SU-DHL-6 (cell line): ENCODE measurements around the gene UBR7.
"Not testable (repeated sequence)": the region's sequence is repeated elsewhere in the genome, so short reads cannot be mapped to it uniquely, and the experiment has no call there.

Source experiments
- H2AFZ ChIP-seq: fragments of 200-600 bp; sonication (generic); 2 replicates; pipeline ENCODE4 v1.6.1; 2014; ENCODE audit warnings: low read depth, mild to moderate bottlenecking, moderate library complexity, mixed read lengths, antibody characterized with exemption, low read length; ENCODE audit not compliant: severe bottlenecking
- H3F3A ChIP-seq: fragments of 200-600 bp; shearing (Covaris generic); 2 replicates; pipeline ENCODE4 v1.6.0; 2016; ENCODE audit warnings: antibody characterized with exemption, mild to moderate bottlenecking; ENCODE audit not compliant: insufficient read depth
- H3K27ac ChIP-seq: fragments of 200-600 bp; sonication (generic); 2 replicates; pipeline ENCODE4 v1.5.1; 2016; ENCODE audit warnings: low read depth, mild to moderate bottlenecking, low read length, moderate library complexity, mixed read lengths
- H3K27me3 ChIP-seq: fragments of 200-600 bp; sonication (generic), shearing (Covaris generic); 2 replicates; pipeline ENCODE4 v1.6.0; 2014; ENCODE audit warnings: mild to moderate bottlenecking, low read length
- H3K36me3 ChIP-seq: fragments of 200-600 bp; sonication (generic); 2 replicates; pipeline ENCODE4 v1.6.1; 2014; ENCODE audit warnings: mild to moderate bottlenecking, low read length, mixed read lengths
- H3K4me2 ChIP-seq: fragments of 300-600, 200-600 bp; shearing (Covaris generic), sonication (generic); 2 replicates; pipeline ENCODE4 v1.6.0; 2014; ENCODE audit warnings: low read length, low read depth, mild to moderate bottlenecking; ENCODE audit not compliant: poor library complexity, severe bottlenecking
- H3K4me3 ChIP-seq: fragments of 200-600 bp; sonication (generic); 2 replicates; pipeline ENCODE4 v1.5.1; 2014; ENCODE audit warnings: antibody characterized with exemption, low read length, mild to moderate bottlenecking, mixed read lengths; ENCODE audit not compliant: insufficient read depth, poor library complexity, severe bottlenecking
- H3K79me2 ChIP-seq: fragments of 200-600 bp; sonication (generic); 2 replicates; pipeline ENCODE4 v1.6.1; 2014; ENCODE audit warnings: mild to moderate bottlenecking, low read length, moderate library complexity; ENCODE audit not compliant: insufficient read depth
- H3K9ac ChIP-seq: fragments of 200-600 bp; sonication (generic); 2 replicates; pipeline ENCODE4 v1.7.0; 2014; ENCODE audit warnings: mild to moderate bottlenecking, low read length
- H3K9me2 ChIP-seq: fragments of 200-600 bp; sonication (generic); replicated peaks from 2 replicates; pipeline ENCODE4 v1.6.1; 2014; ENCODE audit warnings: low read length; ENCODE audit not compliant: insufficient read depth
- H3K9me3 ChIP-seq: fragments of 200-600 bp; sonication (generic); 2 replicates; pipeline ENCODE4 v1.6.1; 2014; ENCODE audit warnings: low read length, mixed read lengths; ENCODE audit not compliant: insufficient read depth
- H4K20me1 ChIP-seq: fragments of 200-600 bp; sonication (generic); 2 replicates; pipeline ENCODE4 v1.6.1; 2014; ENCODE audit warnings: low read depth, mild to moderate bottlenecking, antibody characterized with exemption, low read length, moderate library complexity, mixed read lengths
- CTCF ChIP-seq: fragments of 200-600 bp; sonication (generic); IDR thresholded peaks from one replicate; pipeline ENCODE4 v1.5.1; 2017; ENCODE audit warnings: antibody characterized with exemption, mild to moderate bottlenecking, low read length, moderate library complexity; ENCODE audit not compliant: insufficient read depth, poor library complexity, severe bottlenecking
- EZH2phosphoT487 ChIP-seq: fragments of 200-600 bp; sonication (generic), shearing (Covaris generic); conservative IDR thresholded peaks from 2 replicates; pipeline ENCODE4 v1.6.1; 2018; ENCODE audit warnings: mild to moderate bottlenecking, antibody characterized with exemption, low read length, moderate library complexity, mixed read lengths

UBR7 gene

GRCh38 chr14:93171376-93171775 is 35.7 kb upstream of the UBR7 start:
- Histone ChIP-seq H3K9me3 (no peaks in the 10 kb centered on the region), H3K4me2 (no peak overlapping the region), H3K4me3 (no peak overlapping the region), H3K9ac (no peak overlapping the region), H2AFZ (no peak overlapping the region), H4K20me1 (no peaks in the 10 kb centered on the region), H3K27ac (no peak overlapping the region), H3F3A (no peaks in the 10 kb centered on the region), H3K79me2 (no peaks in the 10 kb centered on the region), H3K27me3 (no peaks in the 10 kb centered on the region), H3K9me2 (no peaks in the 10 kb centered on the region), H3K36me3 (no peaks in the 10 kb centered on the region)
- TF ChIP-seq CTCF = no peak
- TF ChIP-seq EZH2phosphoT487 = no peak

DNA sequence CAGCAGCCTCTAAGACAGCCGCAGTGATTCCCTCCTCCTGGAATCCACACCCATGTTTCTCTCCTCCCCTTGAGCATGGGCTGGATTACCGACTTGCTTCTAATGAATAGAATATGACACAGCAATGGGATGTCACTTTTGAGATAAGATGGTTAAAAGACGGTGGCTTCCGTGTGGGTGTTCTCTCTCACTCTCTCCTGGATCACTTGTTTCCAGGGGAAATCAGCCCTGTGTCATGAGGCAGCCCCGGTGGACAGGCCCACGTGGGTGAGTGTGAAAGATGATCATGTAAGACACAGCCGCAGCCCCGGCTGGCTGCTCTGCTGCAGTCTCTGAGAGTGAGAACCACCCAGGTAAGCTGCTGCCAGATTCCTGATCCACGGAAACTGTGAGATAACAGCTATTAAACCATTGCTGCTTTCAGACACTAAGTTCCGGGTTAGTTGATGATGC is 33.1 kb upstream of the UBR7 start:
- no peak for TF ChIP-seq EZH2phosphoT487
- no peak overlapping the region for H3K4me3 ChIP-seq

GRCh38 chr14:93174731-93175130 is 32.3 kb upstream of the UBR7 start:
- H3K36me3 ChIP-seq, H3K27ac ChIP-seq, H3K9me2 ChIP-seq, H3K27me3 ChIP-seq, H3K4me2 ChIP-seq, H3K9me3 ChIP-seq, H3K4me3 ChIP-seq, H3F3A ChIP-seq, H3K9ac ChIP-seq, H3K79me2 ChIP-seq, H2AFZ ChIP-seq, H4K20me1 ChIP-seq: not testable (repeated sequence)

More for the DNA sequence above, 33.1 kb upstream of the UBR7 start:
- H3K9ac ChIP-seq = no peak overlapping the region
- H3K9me3 ChIP-seq = no peaks in the 10 kb centered on the region
- H3K27me3 ChIP-seq = no peaks in the 10 kb centered on the region
- H3K79me2 ChIP-seq = no peaks in the 10 kb centered on the region
- H3K36me3 ChIP-seq = no peaks in the 10 kb centered on the region
- no peaks in the 10 kb centered on the region for H3K9me2 ChIP-seq
- H3K4me2 ChIP-seq = no peak overlapping the region
- no peak overlapping the region for H2AFZ ChIP-seq
- no peak overlapping the region for H3K27ac ChIP-seq
- no peaks in the 10 kb centered on the region for H4K20me1 ChIP-seq
- no peaks in the 10 kb centered on the region for H3F3A ChIP-seq

GRCh38 chr14:93175492-93175891 is 31.6 kb upstream of the UBR7 start:
- H3K9me2 ChIP-seq = no peaks in the 10 kb centered on the region
- no peak overlapping the region for H3K4me2 ChIP-seq
- H3K4me3 ChIP-seq = no peak overlapping the region
- H3K27me3 ChIP-seq = no peaks in the 10 kb centered on the region
- H3K9me3 ChIP-seq = no peaks in the 10 kb centered on the region
- H4K20me1 ChIP-seq = no peaks in the 10 kb centered on the region
- no peak overlapping the region for H2AFZ ChIP-seq
- no peak overlapping the region for H3K27ac ChIP-seq
- no peaks in the 10 kb centered on the region for H3K36me3 ChIP-seq
- H3K79me2 ChIP-seq = no peaks in the 10 kb centered on the region
- no peaks in the 10 kb centered on the region for H3F3A ChIP-seq
- no peak overlapping the region for H3K9ac ChIP-seq
- TF ChIP-seq CTCF (no peak), EZH2phosphoT487 (no peak)
